ENCODE data around the gene SLC17A7. TPM values are rescaled to one million over a fixed set of nuclear protein-coding genes. Genes with fewer than 3 reads are reported as not detected.

Gene SLC17A7
- total and polyA plus RNA-seq, 9 of the 15 experiments (the other 6 are each of a cell fraction or from before 2014, with no cell fraction given): 1.1 to 15.7 (median 2.4) TPM

- TF ChIP-seq NR1H2 (CRISPR knock-in tag; IDR thresholded peaks at IDR 0.05) (no peak), CCNT2 (IDR thresholded peaks at IDR 0.05; ENCODE audit: borderline replicate concordance, extremely low read depth, insufficient read length, low read depth, low read length) (no peak), CBX1 (IDR thresholded peaks at IDR 0.05; ENCODE audit: low read depth) (no peak), CBX3 (IDR thresholded peaks at IDR 0.05; ENCODE audit: borderline replicate concordance in 1 of 2, low read length in 2 of 2) (0 out of 3 replicates have a peak, but pooled peaks of 1 of the 2 experiments have one; percentile 10), KLF13 (tag; IDR thresholded peaks at IDR 0.05; ENCODE audit: borderline replicate concordance, low read depth) (no peak), ATF1 (CRISPR knock-in tag; IDR thresholded peaks at IDR 0.05) (no peak), ATF1 (tag; IDR thresholded peaks at IDR 0.05) (no peak), MAFG (tag; conservative IDR thresholded peaks at IDR 0.05) (no peak), POLR3A (IDR thresholded peaks at IDR 0.05; ENCODE audit: borderline replicate concordance, extremely low read depth, insufficient read depth, insufficient read length) (no peak), HCFC1 (IDR thresholded peaks at IDR 0.05; ENCODE audit: low read depth, low read length) (no peak), HSF4 (CRISPR knock-in tag; IDR thresholded peaks at IDR 0.05; ENCODE audit: borderline replicate concordance) (no peak), ZFX (CRISPR knock-in tag; IDR thresholded peaks at IDR 0.05) (peak; percentile 77), MEF2D (tag; conservative IDR thresholded peaks at IDR 0.05; ENCODE audit: low read depth) (no peak), CHCHD3 (CRISPR knock-in tag; IDR thresholded peaks at IDR 0.05) (no peak), SMARCA4 (IDR thresholded peaks at IDR 0.05) (no peak), PTTG1 (tag; IDR thresholded peaks at IDR 0.05; ENCODE audit: low read depth) (no peak), NCOA1 (IDR thresholded peaks at IDR 0.05; ENCODE audit: low read depth) (no peak), ZC3H11A (IDR thresholded peaks at IDR 0.05; ENCODE audit: low read depth, low read length) (no peak), AFF4 (CRISPR knock-in tag; IDR thresholded peaks at IDR 0.05) (no peak), E2F3 (CRISPR knock-in tag; IDR thresholded peaks at IDR 0.05) (no peak), ZNF707 (CRISPR knock-in tag; conservative IDR thresholded peaks at IDR 0.05) (0 out of 2 replicates have a peak, but pooled peaks have one; percentile 1), ATF4 (CRISPR knock-in tag; IDR thresholded peaks at IDR 0.05) (no peak), RCOR1 (IDR thresholded peaks at IDR 0.05; ENCODE audit: borderline replicate concordance in 1 of 2, low read depth in 2 of 2, low read length in 2 of 2) (no peak; a peak in 1 of 4 replicates), JUND (IDR thresholded peaks at IDR 0.05; ENCODE audit: borderline replicate concordance, low read depth, low read length) (no peak), JUND (tag; IDR thresholded peaks at IDR 0.05; ENCODE audit: borderline replicate concordance, low read depth, low read length) (no peak), FOXJ2 (tag; IDR thresholded peaks at IDR 0.05) (no peak), RBM39 (optimal IDR thresholded peaks at IDR 0.05; ENCODE audit: low read depth, low read length) (no peak)
These were observed 45.5 kb upstream of the SLC17A7 start (continued) for GRCh38 chr19:49486710-49487276.
